ENCODE data around the gene PDE8A.

GRCh38 chr15:85014932-85015331 is 33.3 kb downstream of the PDE8A start:
- TF ChIP-seq, protein P1, sequence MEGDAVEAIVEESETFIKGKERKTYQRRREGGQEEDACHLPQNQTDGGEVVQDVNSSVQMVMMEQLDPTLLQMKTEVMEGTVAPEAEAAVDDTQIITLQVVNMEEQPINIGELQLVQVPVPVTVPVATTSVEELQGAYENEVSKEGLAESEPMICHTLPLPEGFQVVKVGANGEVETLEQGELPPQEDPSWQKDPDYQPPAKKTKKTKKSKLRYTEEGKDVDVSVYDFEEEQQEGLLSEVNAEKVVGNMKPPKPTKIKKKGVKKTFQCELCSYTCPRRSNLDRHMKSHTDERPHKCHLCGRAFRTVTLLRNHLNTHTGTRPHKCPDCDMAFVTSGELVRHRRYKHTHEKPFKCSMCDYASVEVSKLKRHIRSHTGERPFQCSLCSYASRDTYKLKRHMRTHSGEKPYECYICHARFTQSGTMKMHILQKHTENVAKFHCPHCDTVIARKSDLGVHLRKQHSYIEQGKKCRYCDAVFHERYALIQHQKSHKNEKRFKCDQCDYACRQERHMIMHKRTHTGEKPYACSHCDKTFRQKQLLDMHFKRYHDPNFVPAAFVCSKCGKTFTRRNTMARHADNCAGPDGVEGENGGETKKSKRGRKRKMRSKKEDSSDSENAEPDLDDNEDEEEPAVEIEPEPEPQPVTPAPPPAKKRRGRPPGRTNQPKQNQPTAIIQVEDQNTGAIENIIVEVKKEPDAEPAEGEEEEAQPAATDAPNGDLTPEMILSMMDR (conservative IDR thresholded peaks at IDR 0.05), result no peak
- TF ChIP-seq ZFX (IDR thresholded peaks at IDR 0.05), result no peak

All from C4-2B (cell line).